Fibroblast of lung (primary cell): ENCODE data around the gene LRRTM1. TPM values are rescaled to one million over a fixed set of nuclear protein-coding genes. Genes with fewer than 3 reads are reported as not detected.

Experiments used
- DNase-seq, 2 donors: peaks; one replicate each; pipeline versions ENCODE4 v3.0.0 to v3.0.0-alpha.2; 2010; ENCODE audit warnings: low read depth in 2 of 2
- H2AFZ ChIP-seq: 2 replicates; pipeline ENCODE4 v1.5.1; 2012; ENCODE audit warnings: low read length, control low read depth, inconsistent platforms
- H3K27ac ChIP-seq: 2 replicates; pipeline ENCODE4 v1.5.1; 2011; ENCODE audit warnings: low read length, control low read depth; ENCODE audit not compliant: insufficient read depth
- H3K27me3 ChIP-seq: 2 replicates; pipeline ENCODE4 v1.5.1; 2011; ENCODE audit warnings: mild to moderate bottlenecking, low read length; ENCODE audit not compliant: control insufficient read depth, insufficient read depth
- H3K36me3 ChIP-seq: 2 replicates; pipeline ENCODE4 v1.5.1; 2011; ENCODE audit warnings: low read length; ENCODE audit not compliant: control insufficient read depth, insufficient read depth
- H3K4me1 ChIP-seq: 2 replicates; pipeline ENCODE4 v1.5.1; 2011; ENCODE audit warnings: low read length; ENCODE audit not compliant: control insufficient read depth, insufficient read depth; ENCODE audit errors: extremely low read depth
- H3K4me2 ChIP-seq: 2 replicates; pipeline ENCODE4 v1.5.1; 2011; ENCODE audit warnings: low read length, control low read depth; ENCODE audit not compliant: insufficient read depth; ENCODE audit errors: extremely low read depth
- H3K4me3 ChIP-seq, 4 experiments: fragments of 200-600 bp in 1 of 4; sonication (generic) in 1 of 4; replicated peaks in 1 of 4; 2 replicates each; pipeline ENCODE4 v1.5.1; 2011 to 2016; ENCODE audit warnings: low read length in 4 of 4, low read depth in 3 of 4, mild to moderate bottlenecking in 3 of 4, control low read depth in 2 of 4, inconsistent platforms in 1 of 4, mixed read lengths in 1 of 4; ENCODE audit not compliant: insufficient read depth in 1 of 4; ENCODE audit errors: control extremely low read depth in 1 of 4
- H3K79me2 ChIP-seq: 2 replicates; pipeline ENCODE4 v1.5.1; 2012; ENCODE audit warnings: mild to moderate bottlenecking, low read length, inconsistent platforms; ENCODE audit not compliant: control insufficient read depth, insufficient read depth
- H3K9ac ChIP-seq: 2 replicates; pipeline ENCODE4 v1.5.1; 2011; ENCODE audit warnings: mild to moderate bottlenecking, low read length, control low read depth; ENCODE audit not compliant: insufficient read depth
- H3K9me3 ChIP-seq: 2 replicates; pipeline ENCODE4 v1.5.1; 2012; ENCODE audit warnings: low read depth, low read length; ENCODE audit not compliant: control insufficient read depth, insufficient read depth
- H4K20me1 ChIP-seq: 2 replicates; pipeline ENCODE4 v1.5.1; 2011; ENCODE audit warnings: low read length; ENCODE audit not compliant: control insufficient read depth, insufficient read depth; ENCODE audit errors: extremely low read depth
- CTCF ChIP-seq, 2 donors: IDR thresholded peaks in 1 of 2; conservative IDR thresholded peaks in 1 of 2; 1 replicate in 1 of 2; 2 replicates in 1 of 2; pipeline ENCODE4 v1.5.1; 2011 to 2012; ENCODE audit warnings: low read length in 2 of 2, control low read depth in 1 of 2, inconsistent platforms in 1 of 2, low read depth in 1 of 2, mild to moderate bottlenecking in 1 of 2
- EZH2 ChIP-seq: IDR thresholded peaks from 2 replicates; pipeline ENCODE4 v1.5.1; 2012; ENCODE audit warnings: low read length, control low read depth, mild to moderate bottlenecking; ENCODE audit errors: missing control alignments
- polyA plus RNA-seq, 2 donors: library from polyadenylated mRNA; depleted of rRNA in 1 of 2; stranded (reverse) in 1 of 2; unstranded in 1 of 2; fragments of >200 nt; gene quantifications; 2 replicates each; pipeline ENCODE4 v1.2.1, GENCODE V29; 2011 to 2012; ENCODE audit warnings: missing spikeins in 1 of 2
- total RNA-seq: library from RNA; depleted of rRNA; stranded (reverse); fragments of >200 nt; gene quantifications from 2 replicates; pipeline ENCODE4 v1.2.1, GENCODE V29; 2014

The LRRTM1 gene
- total and polyA plus RNA-seq, 2 donors (not counting 1 experiment from before 2014, with no cell fraction given) = not detected

GRCh38 chr2:80326214-80326613, 21.7 kb upstream of the LRRTM1 start:
- H3K9me3 ChIP-seq = no peaks in the 10 kb centered on the region
- H3K9ac ChIP-seq = no peak overlapping the region
- no peak overlapping the region for H3K4me3 ChIP-seq
- peak; percentile 23 to 45 for TF ChIP-seq CTCF (conservative IDR thresholded peaks at IDR 0.05 in 1 of 2, IDR thresholded peaks at IDR 0.05 in 1 of 2; ENCODE audit: low read depth in 1 of 2, low read length in 2 of 2)
- no peak for TF ChIP-seq EZH2
- no peaks in the 10 kb centered on the region for H3K27me3 ChIP-seq
- H3K27ac ChIP-seq = no peak overlapping the region
- H3K4me2 ChIP-seq = no peak overlapping the region
- DNase-seq = peak; percentile 27 to 47
- no peaks in the 10 kb centered on the region for H4K20me1 ChIP-seq
- H2AFZ ChIP-seq = no peak overlapping the region
- H3K36me3 ChIP-seq = no peaks in the 10 kb centered on the region
- H3K4me1 ChIP-seq = no peaks in the 10 kb centered on the region
- no peaks in the 10 kb centered on the region for H3K79me2 ChIP-seq

- Histone ChIP-seq H3K27ac (no peak overlapping the region), H3K9ac (no peak overlapping the region), H3K9me3 (no peaks in the 10 kb centered on the region), H3K79me2 (no peaks in the 10 kb centered on the region), H3K4me3 (no peak overlapping the region), H2AFZ (no peak overlapping the region), H4K20me1 (no peaks in the 10 kb centered on the region), H3K27me3 (no peaks in the 10 kb centered on the region), H3K4me1 (no peaks in the 10 kb centered on the region), H3K36me3 (no peaks in the 10 kb centered on the region), H3K4me2 (no peak overlapping the region)
- DNase-seq = no peak
- TF ChIP-seq CTCF (conservative IDR thresholded peaks at IDR 0.05 in 1 of 2, IDR thresholded peaks at IDR 0.05 in 1 of 2; ENCODE audit: low read depth in 1 of 2, low read length in 2 of 2) (no peak), EZH2 (no peak)
Measured at GRCh38 chr2:80324525-80324924, 20.0 kb upstream of the LRRTM1 start.

GRCh38 chr2:80323610-80324009, 19.1 kb upstream of the LRRTM1 start:
- Histone ChIP-seq H3K9me3 (no peaks in the 10 kb centered on the region), H3K79me2 (no peaks in the 10 kb centered on the region), H3K9ac (no peak overlapping the region), H4K20me1 (no peaks in the 10 kb centered on the region), H3K27me3 (no peaks in the 10 kb centered on the region), H2AFZ (no peak overlapping the region), H3K27ac (no peak overlapping the region), H3K4me1 (no peaks in the 10 kb centered on the region), H3K4me3 (no peak overlapping the region), H3K36me3 (no peaks in the 10 kb centered on the region), H3K4me2 (no peak overlapping the region)
- no peak for TF ChIP-seq CTCF (conservative IDR thresholded peaks at IDR 0.05 in 1 of 2, IDR thresholded peaks at IDR 0.05 in 1 of 2; ENCODE audit: low read depth in 1 of 2, low read length in 2 of 2)
- no peak for TF ChIP-seq EZH2
- peak in 1 of 2 donors; percentile 7 for DNase-seq
